AG04450 (cell line): ENCODE results near the gene ISG15. TPM values are rescaled to one million over a fixed set of nuclear protein-coding genes. Genes with fewer than 3 reads are reported as not detected.

ENCODE experiments used
- CTCF ChIA-PET: fragments of 300-600, 350-600 bp; formaldehyde crosslinking; extraction: SDS; loops from one replicate; lab custom pipeline; 2022; ENCODE audit warnings: antibody characterized with exemption, inconsistent platforms; lab: Charles Lee
- POLR2A ChIA-PET: fragments of 350-600 bp; formaldehyde crosslinking; extraction: SDS; loops from one replicate; lab custom pipeline; 2021; ENCODE audit warnings: antibody characterized with exemption, inconsistent platforms; lab: Yijun Ruan, JAX
- DNase-seq: peaks from one replicate; pipeline ENCODE4 v3.0.0-alpha.2; 2011; ENCODE audit warnings: low read depth, low spot score
- H3K27ac ChIP-seq: one replicate; pipeline ENCODE4 v1.5.1; 2012; ENCODE audit warnings: low read depth, low read length, control low read depth
- H3K27me3 ChIP-seq: one replicate; pipeline ENCODE4 v1.6.0; 2012; ENCODE audit warnings: low read length; ENCODE audit not compliant: control insufficient read depth, insufficient read depth
- H3K4me3 ChIP-seq: 2 replicates; pipeline ENCODE4 v1.5.1; 2011; ENCODE audit warnings: mild to moderate bottlenecking, low read depth, low read length, control low read depth
- H3K9me3 ChIP-seq: 2 replicates; pipeline ENCODE4 v1.5.1; 2012; ENCODE audit warnings: low read length; ENCODE audit not compliant: control insufficient read depth, insufficient read depth
- polyA plus RNA-seq: library from polyadenylated mRNA; depleted of rRNA; stranded (reverse); fragments of >200 nt; gene quantifications from 2 replicates; pipeline ENCODE4 v1.2.3, GENCODE V29; 2011
- TF ChIP-seq, protein P1 (sequence below): IDR thresholded peaks from 2 replicates; pipeline ENCODE4 v1.5.1; 2011; ENCODE audit warnings: low read depth, low read length, control low read depth, inconsistent platforms

Gene ISG15
- polyA plus RNA-seq, 1 experiment, result 22.4 TPM

DNA sequence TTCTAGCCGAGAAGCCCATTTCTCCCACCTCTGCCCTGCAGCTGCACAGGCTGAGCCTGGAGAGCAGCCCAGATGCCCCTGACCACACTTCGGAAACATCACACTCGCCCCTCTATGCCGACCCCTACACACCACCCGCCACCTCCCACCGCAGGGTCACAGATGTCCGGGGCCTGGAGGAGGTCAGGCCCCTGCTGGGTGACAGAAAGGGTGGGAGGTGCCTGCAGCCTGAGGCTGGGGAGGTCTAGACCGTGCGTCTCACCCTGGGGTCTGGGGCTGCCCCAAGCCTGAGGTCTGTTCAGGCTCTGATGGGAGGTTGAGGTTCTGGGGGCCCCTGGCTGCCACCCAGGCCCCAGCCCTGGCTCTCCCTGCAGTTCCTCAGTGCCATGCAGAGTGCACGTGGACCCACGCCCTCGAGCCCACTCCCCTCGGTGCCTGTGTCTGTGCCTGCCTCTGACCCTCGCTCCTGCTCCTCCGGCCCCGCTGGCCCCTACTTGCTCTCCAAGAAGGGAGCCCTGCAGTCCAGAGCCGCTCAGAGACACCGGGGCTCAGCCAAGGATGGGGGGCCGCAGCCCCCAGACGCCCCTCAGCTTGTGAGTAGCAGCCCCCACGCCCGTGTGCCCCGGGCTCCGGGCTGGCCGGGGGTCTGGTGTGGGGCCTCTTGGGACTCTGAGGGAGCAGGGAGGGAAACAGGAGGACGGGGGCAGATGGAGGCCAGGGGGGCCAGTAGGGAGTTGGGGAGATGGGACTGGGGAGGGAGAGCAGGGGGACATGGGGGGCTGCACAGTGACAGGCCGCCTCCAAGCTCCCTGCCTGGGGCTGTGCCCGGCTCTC is 39.6 kb upstream of the ISG15 start:
- Histone ChIP-seq H3K9me3 (peaks cover 14% of the 10 kb centered on the region; the same call in 1 of the 2 replicates), H3K27ac (no peak overlapping the region), H3K27me3 (peaks cover 26% of the 10 kb centered on the region), H3K4me3 (no peak overlapping the region)
- no peak for DNase-seq
- ChIA-PET POLR2A (no interaction called here), CTCF (no interaction called here)
- TF ChIP-seq, protein P1, sequence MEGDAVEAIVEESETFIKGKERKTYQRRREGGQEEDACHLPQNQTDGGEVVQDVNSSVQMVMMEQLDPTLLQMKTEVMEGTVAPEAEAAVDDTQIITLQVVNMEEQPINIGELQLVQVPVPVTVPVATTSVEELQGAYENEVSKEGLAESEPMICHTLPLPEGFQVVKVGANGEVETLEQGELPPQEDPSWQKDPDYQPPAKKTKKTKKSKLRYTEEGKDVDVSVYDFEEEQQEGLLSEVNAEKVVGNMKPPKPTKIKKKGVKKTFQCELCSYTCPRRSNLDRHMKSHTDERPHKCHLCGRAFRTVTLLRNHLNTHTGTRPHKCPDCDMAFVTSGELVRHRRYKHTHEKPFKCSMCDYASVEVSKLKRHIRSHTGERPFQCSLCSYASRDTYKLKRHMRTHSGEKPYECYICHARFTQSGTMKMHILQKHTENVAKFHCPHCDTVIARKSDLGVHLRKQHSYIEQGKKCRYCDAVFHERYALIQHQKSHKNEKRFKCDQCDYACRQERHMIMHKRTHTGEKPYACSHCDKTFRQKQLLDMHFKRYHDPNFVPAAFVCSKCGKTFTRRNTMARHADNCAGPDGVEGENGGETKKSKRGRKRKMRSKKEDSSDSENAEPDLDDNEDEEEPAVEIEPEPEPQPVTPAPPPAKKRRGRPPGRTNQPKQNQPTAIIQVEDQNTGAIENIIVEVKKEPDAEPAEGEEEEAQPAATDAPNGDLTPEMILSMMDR, result no peak

DNA sequence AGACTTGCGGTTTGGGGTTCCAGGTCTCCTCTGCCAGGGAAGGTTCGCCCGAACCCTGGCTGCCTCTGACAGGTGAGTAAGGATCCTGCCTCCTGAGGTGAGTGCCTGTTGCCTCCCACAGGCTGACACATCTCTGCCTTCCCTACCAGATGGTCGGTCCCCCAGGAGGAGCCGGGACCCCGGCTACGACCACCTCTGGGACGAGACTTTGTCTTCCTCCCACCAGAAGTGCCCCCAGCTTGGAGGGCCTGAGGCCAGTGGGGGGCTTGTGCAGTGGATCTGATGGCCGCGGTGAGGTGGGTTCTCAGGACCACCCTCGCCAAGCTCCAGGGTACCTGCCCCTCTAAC is 39.0 kb upstream of the ISG15 start:
- POLR2A ChIA-PET, result no interaction called here
- Histone ChIP-seq H3K27ac (no peak overlapping the region), H3K4me3 (no peak overlapping the region), H3K27me3 (peaks cover 26% of the 10 kb centered on the region), H3K9me3 (peaks cover 15% of the 10 kb centered on the region; the same call in 1 of the 2 replicates)
- CTCF ChIA-PET, result interaction anchor here (0.6 kb wide), 1 partner anchor 76 kb away, joined by 3 read pairs; no protein-coding TSS in a partner anchor
- no peak for DNase-seq
- TF ChIP-seq, protein P1, result no peak

DNA sequence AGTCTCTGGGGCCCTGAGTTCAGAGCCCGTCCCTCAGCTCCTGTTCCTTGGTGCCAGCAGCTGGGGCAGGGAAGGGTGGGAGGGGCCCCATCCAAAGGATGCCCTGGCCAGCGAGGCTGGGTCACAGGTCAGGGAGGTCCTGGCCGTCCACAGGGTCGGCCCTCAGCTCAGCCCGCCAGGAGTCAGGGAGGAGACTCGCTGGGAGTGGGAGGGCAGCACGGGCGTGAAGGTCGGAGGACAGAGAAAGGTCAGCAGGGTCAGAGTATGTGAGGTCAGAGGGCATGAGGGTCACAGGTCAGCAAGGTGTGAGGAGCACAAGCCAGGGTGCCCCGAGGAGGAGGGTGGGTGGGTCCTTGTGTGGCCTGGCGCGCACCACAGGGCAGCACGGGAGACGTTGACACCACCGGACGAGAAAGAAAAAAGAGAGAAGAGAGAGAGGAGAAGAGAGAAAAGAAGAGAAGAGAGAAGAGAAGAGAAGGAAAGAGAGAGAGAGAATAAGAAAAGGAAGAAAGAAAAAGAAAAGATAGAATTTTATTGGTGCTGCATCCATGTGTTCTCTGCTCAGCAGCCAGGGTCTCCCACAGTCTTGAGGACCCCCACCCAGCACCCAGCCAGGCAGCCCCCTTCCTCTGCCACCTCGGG is 38.5 kb upstream of the ISG15 start:
- no peak for DNase-seq
- TF ChIP-seq, protein P1, result no peak
- Histone ChIP-seq H3K4me3 (no peak overlapping the region), H3K27ac (no peak overlapping the region), H3K27me3 (peaks cover 26% of the 10 kb centered on the region), H3K9me3 (peaks cover 15% of the 10 kb centered on the region; the same call in 1 of the 2 replicates)
- POLR2A ChIA-PET, result interaction anchor here (2.1 kb wide), 1 partner anchor 8 kb away, joined by 6 read pairs; the partner anchor contains the start of gene PLEKHN1
- CTCF ChIA-PET, result interaction anchor here (0.6 to 2.2 kb wide), 2 partner anchors 70 to 76 kb away, joined by 3 to 14 read pairs; no protein-coding TSS in a partner anchor

DNA sequence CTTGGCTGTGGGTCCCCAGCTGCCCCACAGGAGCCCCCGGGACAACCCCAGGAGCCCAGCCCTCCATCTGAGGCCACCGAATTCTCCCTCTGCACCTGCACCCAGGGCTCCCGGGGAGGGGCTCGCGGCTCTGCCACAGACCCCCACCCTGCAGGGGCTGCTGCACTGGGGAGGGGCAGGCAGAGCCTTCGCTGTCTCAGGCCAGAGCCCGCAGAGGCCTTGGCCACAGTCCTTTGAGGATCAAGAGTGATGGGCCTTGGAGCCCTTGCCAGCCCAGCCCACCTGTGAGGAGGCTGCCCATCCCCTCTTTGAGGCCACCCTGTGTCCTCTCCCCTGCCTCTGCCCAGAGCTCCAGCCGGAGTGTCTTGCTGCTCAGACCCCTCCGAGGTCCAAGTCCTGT is 37.9 kb upstream of the ISG15 start:
- H3K4me3 ChIP-seq, result no peak overlapping the region
- TF ChIP-seq, protein P1, result no peak
- DNase-seq, result no peak
- peaks cover 10% of the 10 kb centered on the region; the same call in 1 of the 2 replicates for H3K9me3 ChIP-seq
- ChIA-PET POLR2A (interaction anchor here (2.1 kb wide), 1 partner anchor 9 kb away, joined by 6 read pairs; the partner anchor contains the start of gene PLEKHN1), CTCF (interaction anchor here (2.2 kb wide), 1 partner anchor 70 kb away, joined by 14 read pairs; no protein-coding TSS in a partner anchor)
- peaks cover 21% of the 10 kb centered on the region for H3K27me3 ChIP-seq
- H3K27ac ChIP-seq, result no peak overlapping the region
